Measurements from ENCODE around the gene NEDD4.

The NEDD4 gene

DNA sequence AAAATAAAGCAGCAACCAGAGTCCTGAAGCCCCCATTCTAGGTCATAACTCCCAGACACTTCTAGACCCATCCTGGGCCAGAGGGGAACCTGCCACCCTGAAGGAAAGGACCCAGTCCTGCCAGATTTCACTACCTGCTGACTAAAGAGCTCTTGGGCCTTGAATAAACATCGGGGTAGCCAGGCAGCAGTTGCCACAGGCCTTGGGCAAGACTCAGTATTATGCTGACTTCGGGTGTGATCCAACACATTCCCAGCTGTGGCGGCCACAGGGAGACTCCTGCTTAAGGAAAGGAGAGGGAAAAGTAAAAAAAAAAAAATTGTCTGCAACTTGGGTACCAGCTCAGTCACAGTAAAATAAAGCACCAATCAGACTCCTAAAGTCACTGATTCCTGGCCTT, 23.8 kb downstream of the NEDD4 start:
- H3K4me3 ChIP-seq (ENCODE audit: low read depth, low read length) = no peak overlapping the region
- TF ChIP-seq CTCF (IDR thresholded peaks at IDR 0.05; ENCODE audit: insufficient read depth, low read depth, low read length, missing control alignments) = no peak
- DNase-seq (ENCODE audit: low read depth) = no peak

DNA sequence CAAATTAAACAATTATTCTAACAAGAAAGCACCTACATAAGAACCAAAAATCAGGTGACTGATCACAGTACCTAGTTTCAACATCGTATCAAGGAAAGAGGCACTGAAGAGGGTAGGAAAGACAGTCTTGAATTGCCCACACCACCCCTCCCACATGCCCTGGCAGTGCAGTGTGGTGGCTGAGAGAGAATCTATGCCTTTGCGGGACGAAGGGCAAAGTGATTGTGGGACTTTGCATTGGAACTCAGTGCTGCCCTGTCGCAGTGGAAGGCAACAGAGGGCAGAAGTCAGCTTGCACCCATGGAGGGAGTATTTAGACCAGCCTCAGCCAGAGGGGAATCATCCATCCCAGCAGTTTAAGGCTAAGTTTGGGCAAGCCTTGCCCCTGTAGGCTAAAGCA, 24.5 kb downstream of the NEDD4 start:
- H3K4me3 ChIP-seq (ENCODE audit: low read depth, low read length) = no peak overlapping the region
- DNase-seq (ENCODE audit: low read depth) = no peak
- TF ChIP-seq CTCF (IDR thresholded peaks at IDR 0.05; ENCODE audit: insufficient read depth, low read depth, low read length, missing control alignments) = no peak

GRCh38 chr15:55965091-55965490, 28.3 kb downstream of the NEDD4 start:
- no peak for DNase-seq (ENCODE audit: low read depth)
- H3K4me3 ChIP-seq (ENCODE audit: low read depth, low read length) = no peak overlapping the region
- no peak for TF ChIP-seq CTCF (IDR thresholded peaks at IDR 0.05; ENCODE audit: insufficient read depth, low read depth, low read length, missing control alignments)

- DNase-seq (ENCODE audit: low read depth) = no peak
- TF ChIP-seq CTCF (IDR thresholded peaks at IDR 0.05; ENCODE audit: insufficient read depth, low read depth, low read length, missing control alignments) = no peak
- H3K4me3 ChIP-seq (ENCODE audit: low read depth, low read length) = no peak overlapping the region
Observed at GRCh38 chr15:55960946-55961345, 32.5 kb downstream of the NEDD4 start.

DNA sequence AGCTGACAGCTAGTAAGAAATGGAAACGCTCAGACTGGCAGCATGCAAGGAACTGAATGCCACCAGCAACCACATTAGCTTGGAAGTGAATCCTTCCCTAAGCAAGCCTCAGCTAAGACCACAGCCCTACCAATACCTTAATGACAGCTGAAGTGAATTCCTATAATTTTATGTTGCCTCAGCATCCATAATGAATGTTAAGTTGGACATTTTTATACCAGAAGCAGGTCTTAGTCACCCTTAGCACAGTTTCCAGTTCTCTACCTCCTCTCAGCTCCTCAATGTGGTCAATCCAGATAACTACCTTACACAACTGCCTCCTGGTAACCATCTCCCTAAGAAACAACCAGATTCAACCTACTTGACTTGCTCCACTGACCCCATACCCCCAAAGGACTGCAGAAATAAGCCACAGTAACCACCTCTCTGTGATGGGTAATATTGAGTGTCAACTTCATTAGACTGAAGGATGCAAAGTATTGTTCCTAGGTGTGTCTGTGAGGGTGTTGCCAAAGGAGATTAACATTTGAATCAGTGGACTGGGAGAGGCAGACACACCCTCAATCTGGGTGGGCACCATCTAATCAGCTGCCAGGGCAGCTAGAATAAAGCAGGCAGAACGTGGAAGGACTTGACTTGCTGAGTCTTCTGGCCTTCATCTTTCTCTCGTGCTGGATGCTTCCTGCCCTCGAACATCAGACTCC, 33.5 kb downstream of the NEDD4 start:
- TF ChIP-seq CTCF (IDR thresholded peaks at IDR 0.05; ENCODE audit: insufficient read depth, low read depth, low read length, missing control alignments) = no peak
- H3K4me3 ChIP-seq (ENCODE audit: low read depth, low read length) = no peak overlapping the region
- DNase-seq (ENCODE audit: low read depth) = no peak

DNA sequence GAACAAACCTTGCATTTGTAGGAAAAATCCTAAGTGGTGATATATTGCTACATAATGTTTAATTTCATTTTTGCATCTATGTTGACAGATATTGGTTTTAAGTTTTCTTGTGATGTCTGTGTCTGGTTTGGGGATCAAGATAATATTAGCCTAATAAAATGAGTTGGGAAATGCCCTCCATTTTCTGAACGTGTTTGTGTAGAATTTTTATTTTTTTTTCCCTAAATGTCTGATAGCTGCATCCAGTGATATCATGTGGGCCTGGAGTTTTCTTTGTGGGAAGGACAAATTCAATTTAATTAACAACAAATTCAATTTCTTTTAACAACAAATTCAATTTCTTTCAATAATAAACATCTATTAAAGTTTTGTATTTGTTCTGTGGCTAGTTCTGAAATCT, 35.1 kb downstream of the NEDD4 start:
- DNase-seq (ENCODE audit: low read depth) = no peak
- no peak for TF ChIP-seq CTCF (IDR thresholded peaks at IDR 0.05; ENCODE audit: insufficient read depth, low read depth, low read length, missing control alignments)
- H3K4me3 ChIP-seq (ENCODE audit: low read depth, low read length) = no peak overlapping the region
